Measurements from ENCODE around the gene KIFC3.

The KIFC3 gene

GRCh38 chr16:57786632-57787518 is 15.4 kb downstream of the KIFC3 start:
- TF ChIP-seq CTCF (IDR thresholded peaks at IDR 0.05; ENCODE audit: low read depth, low read length, missing control alignments) = no peak
- in situ Hi-C loops (cut with HindIII; ENCODE audit: low pct_ligation_motif_present, low sequenced_read_pairs) = no loop called here
- DNase-seq = no peak
- H3K27me3 ChIP-seq (replicated peaks) = no peaks in the 10 kb centered on the region
- H3K27ac ChIP-seq = no peak overlapping the region
- peaks cover 49% of the 10 kb centered on the region for H3K36me3 ChIP-seq (replicated peaks)
- no peak overlapping the region for H3K4me3 ChIP-seq (ENCODE audit: low read depth, low read length)

- Histone ChIP-seq H3K36me3 (replicated peaks) (peaks cover 41% of the 10 kb centered on the region), H3K4me3 (ENCODE audit: low read depth, low read length) (no peak overlapping the region), H3K27me3 (replicated peaks) (no peaks in the 10 kb centered on the region), H3K27ac (no peak overlapping the region)
- DNase-seq = no peak
- in situ Hi-C loops (cut with HindIII; ENCODE audit: low pct_ligation_motif_present, low sequenced_read_pairs) = no loop called here
- no peak for TF ChIP-seq CTCF (IDR thresholded peaks at IDR 0.05; ENCODE audit: low read depth, low read length, missing control alignments)
Measured at GRCh38 chr16:57785924-57786323, 16.4 kb downstream of the KIFC3 start.

- Histone ChIP-seq H3K4me3 (ENCODE audit: low read depth, low read length) (no peak overlapping the region), H3K27ac (no peak overlapping the region), H3K27me3 (replicated peaks) (no peaks in the 10 kb centered on the region), H3K36me3 (replicated peaks) (peaks cover 37% of the 10 kb centered on the region)
- in situ Hi-C loops (cut with HindIII; ENCODE audit: low pct_ligation_motif_present, low sequenced_read_pairs) = no loop called here
- DNase-seq = no peak
- no peak for TF ChIP-seq CTCF (IDR thresholded peaks at IDR 0.05; ENCODE audit: low read depth, low read length, missing control alignments)
Measured at GRCh38 chr16:57785385-57785784, 16.9 kb downstream of the KIFC3 start.

GRCh38 chr16:57784334-57784733 is 18.0 kb downstream of the KIFC3 start:
- in situ Hi-C loops (cut with HindIII; ENCODE audit: low pct_ligation_motif_present, low sequenced_read_pairs) = no loop called here
- Histone ChIP-seq H3K27me3 (replicated peaks) (no peaks in the 10 kb centered on the region), H3K4me3 (ENCODE audit: low read depth, low read length) (no peak overlapping the region), H3K36me3 (replicated peaks) (peaks cover 41% of the 10 kb centered on the region), H3K27ac (no peak overlapping the region)
- TF ChIP-seq CTCF (IDR thresholded peaks at IDR 0.05; ENCODE audit: low read depth, low read length, missing control alignments) = no peak
- no peak for DNase-seq

- Histone ChIP-seq H3K27me3 (replicated peaks) (no peaks in the 10 kb centered on the region), H3K27ac (no peak overlapping the region), H3K36me3 (replicated peaks) (peaks cover 40% of the 10 kb centered on the region), H3K4me3 (ENCODE audit: low read depth, low read length) (no peak overlapping the region)
- no peak for DNase-seq
- in situ Hi-C loops (cut with HindIII; ENCODE audit: low pct_ligation_motif_present, low sequenced_read_pairs) = no loop called here
- no peak for TF ChIP-seq CTCF (IDR thresholded peaks at IDR 0.05; ENCODE audit: low read depth, low read length, missing control alignments)
Measured at GRCh38 chr16:57783883-57784282, 18.4 kb downstream of the KIFC3 start.

All from brain microvascular endothelial cell (primary cell).